ENCODE data around the gene SLC22A17. TPM values are rescaled to one million over a fixed set of nuclear protein-coding genes. Genes with fewer than 3 reads are reported as not detected.

The SLC22A17 gene
- polyA plus RNA-seq, 1 donor from 2014 or later, result 182 TPM

DNA sequence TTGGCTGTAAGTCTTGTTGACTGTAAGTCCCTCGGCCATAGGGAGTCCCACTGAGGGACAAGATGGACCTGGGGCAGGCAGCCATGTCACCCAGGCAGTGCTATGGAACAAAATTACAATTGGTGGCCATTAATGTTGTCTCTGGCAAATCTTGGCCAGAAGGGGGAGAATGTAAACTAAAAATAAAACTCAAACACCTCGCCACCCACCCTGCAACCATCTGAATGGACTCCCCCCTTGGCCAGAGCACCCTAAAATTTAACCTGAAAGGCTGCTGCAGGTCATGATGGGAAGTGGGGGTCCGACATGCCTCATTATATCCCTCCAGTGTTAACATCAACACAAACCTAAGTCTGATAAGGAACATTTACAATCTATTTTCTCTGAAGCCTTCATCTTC lies 8.2 kb downstream of the SLC22A17 start:
- TF ChIP-seq EP300 (conservative IDR thresholded peaks at IDR 0.05; ENCODE audit: poor library complexity, severe bottlenecking) (no peak), CTCF (IDR thresholded peaks at IDR 0.05; ENCODE audit: poor library complexity, severe bottlenecking) (peak; percentile 15)
- no peak overlapping the region for H3K9ac ChIP-seq (ENCODE audit: low read length)

DNA sequence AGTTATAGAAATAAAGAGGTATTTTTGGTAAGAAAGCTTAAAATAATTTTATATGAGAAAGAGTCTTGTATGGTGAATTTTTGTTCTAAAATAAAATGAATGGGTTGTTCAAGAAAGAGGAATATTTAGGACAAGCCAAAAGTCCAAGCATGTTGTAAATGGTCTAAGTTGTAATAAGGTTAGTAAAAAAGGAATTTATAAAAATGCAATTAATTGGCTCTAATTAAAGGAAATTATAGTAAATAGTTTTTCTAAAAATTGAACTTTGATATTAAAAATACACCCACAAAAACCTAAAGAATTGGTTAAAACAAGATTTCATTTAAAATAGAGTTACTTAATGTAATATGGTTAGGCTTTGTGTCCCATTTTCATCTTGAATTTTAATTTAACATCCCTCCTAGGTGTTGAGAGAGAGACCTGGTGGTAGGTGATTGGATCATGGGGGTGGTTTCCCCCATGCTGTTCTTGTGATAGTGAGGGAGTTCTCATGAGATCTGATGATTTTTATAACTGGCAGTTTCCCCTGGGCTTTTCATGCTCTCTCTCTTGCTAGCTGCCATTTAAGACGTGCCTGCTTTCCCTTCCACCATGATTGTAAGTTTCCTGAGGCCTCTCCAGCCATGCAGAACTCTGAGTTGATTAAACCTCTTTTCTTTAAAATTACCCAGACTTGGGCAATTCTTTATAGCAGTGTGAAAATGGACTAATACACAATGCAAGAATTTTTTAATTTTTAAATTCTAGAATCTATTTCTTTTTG lies 13.0 kb downstream of the SLC22A17 start:
- Histone ChIP-seq H3K9me3 (ENCODE audit: low read length) (no peaks in the 10 kb centered on the region), H3K79me2 (replicated peaks; ENCODE audit: insufficient read depth, low read length) (no peaks in the 10 kb centered on the region), H2AFZ (ENCODE audit: low read depth, low read length) (no peak overlapping the region), H3K9ac (ENCODE audit: low read length) (no peak overlapping the region), H3K27me3 (ENCODE audit: insufficient read depth, low read depth, low read length) (no peaks in the 10 kb centered on the region), H3K27ac (ENCODE audit: low read length) (no peak overlapping the region), H4K20me1 (ENCODE audit: insufficient read depth) (no peaks in the 10 kb centered on the region), H3K4me3 (ENCODE audit: low read length) (no peak overlapping the region), H3F3A (ENCODE audit: insufficient read depth, low read length, poor library complexity, severe bottlenecking) (no peaks in the 10 kb centered on the region), H3K36me3 (ENCODE audit: insufficient read depth, low read length) (no peaks in the 10 kb centered on the region), H3K9me2 (ENCODE audit: insufficient read depth, low read length) (no peaks in the 10 kb centered on the region), H3K4me2 (ENCODE audit: low read length) (no peak overlapping the region)
- no peak for TF ChIP-seq TAF1 (IDR thresholded peaks at IDR 0.05; ENCODE audit: low read depth)
- no peak for TF ChIP-seq EZH2 (IDR thresholded peaks at IDR 0.05; ENCODE audit: borderline replicate concordance, insufficient read depth, low read length, poor library complexity, severe bottlenecking)
- no peak for TF ChIP-seq SMC3 (conservative IDR thresholded peaks at IDR 0.05; ENCODE audit: poor library complexity)
- TF ChIP-seq EP300 (conservative IDR thresholded peaks at IDR 0.05; ENCODE audit: poor library complexity, severe bottlenecking), result no peak
- TF ChIP-seq CTCF (IDR thresholded peaks at IDR 0.05; ENCODE audit: poor library complexity, severe bottlenecking), result no peak
- TF ChIP-seq POLR2AphosphoS5 (IDR thresholded peaks at IDR 0.05), result no peak
- TF ChIP-seq, protein P1, sequence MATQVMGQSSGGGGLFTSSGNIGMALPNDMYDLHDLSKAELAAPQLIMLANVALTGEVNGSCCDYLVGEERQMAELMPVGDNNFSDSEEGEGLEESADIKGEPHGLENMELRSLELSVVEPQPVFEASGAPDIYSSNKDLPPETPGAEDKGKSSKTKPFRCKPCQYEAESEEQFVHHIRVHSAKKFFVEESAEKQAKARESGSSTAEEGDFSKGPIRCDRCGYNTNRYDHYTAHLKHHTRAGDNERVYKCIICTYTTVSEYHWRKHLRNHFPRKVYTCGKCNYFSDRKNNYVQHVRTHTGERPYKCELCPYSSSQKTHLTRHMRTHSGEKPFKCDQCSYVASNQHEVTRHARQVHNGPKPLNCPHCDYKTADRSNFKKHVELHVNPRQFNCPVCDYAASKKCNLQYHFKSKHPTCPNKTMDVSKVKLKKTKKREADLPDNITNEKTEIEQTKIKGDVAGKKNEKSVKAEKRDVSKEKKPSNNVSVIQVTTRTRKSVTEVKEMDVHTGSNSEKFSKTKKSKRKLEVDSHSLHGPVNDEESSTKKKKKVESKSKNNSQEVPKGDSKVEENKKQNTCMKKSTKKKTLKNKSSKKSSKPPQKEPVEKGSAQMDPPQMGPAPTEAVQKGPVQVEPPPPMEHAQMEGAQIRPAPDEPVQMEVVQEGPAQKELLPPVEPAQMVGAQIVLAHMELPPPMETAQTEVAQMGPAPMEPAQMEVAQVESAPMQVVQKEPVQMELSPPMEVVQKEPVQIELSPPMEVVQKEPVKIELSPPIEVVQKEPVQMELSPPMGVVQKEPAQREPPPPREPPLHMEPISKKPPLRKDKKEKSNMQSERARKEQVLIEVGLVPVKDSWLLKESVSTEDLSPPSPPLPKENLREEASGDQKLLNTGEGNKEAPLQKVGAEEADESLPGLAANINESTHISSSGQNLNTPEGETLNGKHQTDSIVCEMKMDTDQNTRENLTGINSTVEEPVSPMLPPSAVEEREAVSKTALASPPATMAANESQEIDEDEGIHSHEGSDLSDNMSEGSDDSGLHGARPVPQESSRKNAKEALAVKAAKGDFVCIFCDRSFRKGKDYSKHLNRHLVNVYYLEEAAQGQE (IDR thresholded peaks at IDR 0.05; ENCODE audit: borderline replicate concordance), result no peak
- no peak for TF ChIP-seq MXI1 (conservative IDR thresholded peaks at IDR 0.05; ENCODE audit: poor library complexity, severe bottlenecking)
- no peak for TF ChIP-seq RAD21 (conservative IDR thresholded peaks at IDR 0.05)

More for the DNA sequence above, 8.2 kb downstream of the SLC22A17 start:
- Histone ChIP-seq H3K27me3 (ENCODE audit: insufficient read depth, low read depth, low read length) (no peaks in the 10 kb centered on the region), H3K4me3 (ENCODE audit: low read length) (no peak overlapping the region), H2AFZ (ENCODE audit: low read depth, low read length) (no peak overlapping the region), H3K9me3 (ENCODE audit: low read length) (no peaks in the 10 kb centered on the region), H3K79me2 (replicated peaks; ENCODE audit: insufficient read depth, low read length) (no peaks in the 10 kb centered on the region), H3K9me2 (ENCODE audit: insufficient read depth, low read length) (no peaks in the 10 kb centered on the region), H3K4me2 (ENCODE audit: low read length) (no peak overlapping the region), H3K27ac (ENCODE audit: low read length) (no peak overlapping the region), H3K36me3 (ENCODE audit: insufficient read depth, low read length) (no peaks in the 10 kb centered on the region), H3F3A (ENCODE audit: insufficient read depth, low read length, poor library complexity, severe bottlenecking) (no peaks in the 10 kb centered on the region), H4K20me1 (ENCODE audit: insufficient read depth) (no peaks in the 10 kb centered on the region)
